Fibroblast of lung (primary cell): ENCODE results near the gene KIAA0930. TPM values are rescaled to one million over a fixed set of nuclear protein-coding genes. Genes with fewer than 3 reads are reported as not detected.

Experiments used
- DNase-seq, 2 donors: peaks; one replicate each; pipeline versions ENCODE4 v3.0.0 to v3.0.0-alpha.2; 2010; ENCODE audit warnings: low read depth in 2 of 2
- H2AFZ ChIP-seq: 2 replicates; pipeline ENCODE4 v1.5.1; 2012; ENCODE audit warnings: low read length, control low read depth, inconsistent platforms
- H3K27ac ChIP-seq: 2 replicates; pipeline ENCODE4 v1.5.1; 2011; ENCODE audit warnings: low read length, control low read depth; ENCODE audit not compliant: insufficient read depth
- H3K27me3 ChIP-seq: 2 replicates; pipeline ENCODE4 v1.5.1; 2011; ENCODE audit warnings: mild to moderate bottlenecking, low read length; ENCODE audit not compliant: control insufficient read depth, insufficient read depth
- H3K36me3 ChIP-seq: 2 replicates; pipeline ENCODE4 v1.5.1; 2011; ENCODE audit warnings: low read length; ENCODE audit not compliant: control insufficient read depth, insufficient read depth
- H3K4me1 ChIP-seq: 2 replicates; pipeline ENCODE4 v1.5.1; 2011; ENCODE audit warnings: low read length; ENCODE audit not compliant: control insufficient read depth, insufficient read depth; ENCODE audit errors: extremely low read depth
- H3K4me2 ChIP-seq: 2 replicates; pipeline ENCODE4 v1.5.1; 2011; ENCODE audit warnings: low read length, control low read depth; ENCODE audit not compliant: insufficient read depth; ENCODE audit errors: extremely low read depth
- H3K4me3 ChIP-seq, 4 experiments: fragments of 200-600 bp in 1 of 4; sonication (generic) in 1 of 4; replicated peaks in 1 of 4; 2 replicates each; pipeline ENCODE4 v1.5.1; 2011 to 2016; ENCODE audit warnings: low read length in 4 of 4, low read depth in 3 of 4, mild to moderate bottlenecking in 3 of 4, control low read depth in 2 of 4, inconsistent platforms in 1 of 4, mixed read lengths in 1 of 4; ENCODE audit not compliant: insufficient read depth in 1 of 4; ENCODE audit errors: control extremely low read depth in 1 of 4
- H3K79me2 ChIP-seq: 2 replicates; pipeline ENCODE4 v1.5.1; 2012; ENCODE audit warnings: mild to moderate bottlenecking, low read length, inconsistent platforms; ENCODE audit not compliant: control insufficient read depth, insufficient read depth
- H3K9ac ChIP-seq: 2 replicates; pipeline ENCODE4 v1.5.1; 2011; ENCODE audit warnings: mild to moderate bottlenecking, low read length, control low read depth; ENCODE audit not compliant: insufficient read depth
- H3K9me3 ChIP-seq: 2 replicates; pipeline ENCODE4 v1.5.1; 2012; ENCODE audit warnings: low read depth, low read length; ENCODE audit not compliant: control insufficient read depth, insufficient read depth
- H4K20me1 ChIP-seq: 2 replicates; pipeline ENCODE4 v1.5.1; 2011; ENCODE audit warnings: low read length; ENCODE audit not compliant: control insufficient read depth, insufficient read depth; ENCODE audit errors: extremely low read depth
- CTCF ChIP-seq, 2 donors: IDR thresholded peaks in 1 of 2; conservative IDR thresholded peaks in 1 of 2; 1 replicate in 1 of 2; 2 replicates in 1 of 2; pipeline ENCODE4 v1.5.1; 2011 to 2012; ENCODE audit warnings: low read length in 2 of 2, control low read depth in 1 of 2, inconsistent platforms in 1 of 2, low read depth in 1 of 2, mild to moderate bottlenecking in 1 of 2
- EZH2 ChIP-seq: IDR thresholded peaks from 2 replicates; pipeline ENCODE4 v1.5.1; 2012; ENCODE audit warnings: low read length, control low read depth, mild to moderate bottlenecking; ENCODE audit errors: missing control alignments
- polyA plus RNA-seq, 2 donors: library from polyadenylated mRNA; depleted of rRNA in 1 of 2; stranded (reverse) in 1 of 2; unstranded in 1 of 2; fragments of >200 nt; gene quantifications; 2 replicates each; pipeline ENCODE4 v1.2.1, GENCODE V29; 2011 to 2012; ENCODE audit warnings: missing spikeins in 1 of 2
- total RNA-seq: library from RNA; depleted of rRNA; stranded (reverse); fragments of >200 nt; gene quantifications from 2 replicates; pipeline ENCODE4 v1.2.1, GENCODE V29; 2014

The KIAA0930 gene
- total and polyA plus RNA-seq, 2 donors (not counting 1 experiment from before 2014, with no cell fraction given) = 28.2 to 30.9 TPM

DNA sequence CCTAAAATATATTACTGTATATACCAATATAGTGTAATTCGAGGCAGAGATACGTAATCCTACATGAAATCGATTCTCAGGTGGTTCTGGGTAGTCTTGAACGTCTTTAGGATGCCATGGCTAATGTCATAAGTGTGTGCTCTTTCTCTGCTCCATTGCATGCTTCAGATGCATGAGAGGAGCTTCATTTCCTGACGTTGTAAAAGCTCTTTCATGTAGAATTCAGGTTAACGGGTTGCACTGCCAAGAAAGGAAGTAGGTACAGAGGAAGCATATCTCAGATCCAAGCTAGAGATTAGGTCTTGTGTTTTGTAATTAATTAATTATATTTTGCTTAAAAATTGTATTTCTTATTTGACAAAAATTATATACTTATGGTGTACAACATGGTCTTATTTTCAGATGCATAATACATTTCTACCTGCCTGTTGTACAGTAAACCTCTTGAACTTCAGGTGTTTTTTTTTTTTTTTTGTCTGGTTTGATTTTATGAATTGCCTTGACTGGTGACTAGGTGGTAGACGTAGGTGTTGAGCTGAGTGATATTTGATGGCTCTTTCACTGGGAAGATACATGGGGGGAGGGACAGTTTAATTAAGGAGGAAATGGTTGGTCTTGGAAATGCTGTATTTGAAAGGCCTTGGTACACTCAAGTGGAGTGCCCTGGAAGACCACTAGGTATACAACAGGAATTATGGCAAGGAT lies 67.7 kb downstream of the KIAA0930 start:
- H3K4me1 ChIP-seq = no peaks in the 10 kb centered on the region

GRCh38 chr22:45171830-45172229 lies 68.9 kb downstream of the KIAA0930 start:
- Histone ChIP-seq H4K20me1 (no peaks in the 10 kb centered on the region), H3K9me3 (no peaks in the 10 kb centered on the region), H3K4me3 (no peak overlapping the region), H3K27ac (no peak overlapping the region), H3K27me3 (no peaks in the 10 kb centered on the region), H3K4me1 (no peaks in the 10 kb centered on the region), H3K9ac (no peak overlapping the region), H2AFZ (no peak overlapping the region), H3K4me2 (no peak overlapping the region), H3K36me3 (peaks cover 18% of the 10 kb centered on the region), H3K79me2 (peaks cover 46% of the 10 kb centered on the region)
- no peak for DNase-seq
- TF ChIP-seq CTCF (conservative IDR thresholded peaks at IDR 0.05 in 1 of 2, IDR thresholded peaks at IDR 0.05 in 1 of 2; ENCODE audit: low read depth in 1 of 2, low read length in 2 of 2) (no peak), EZH2 (no peak)

More for the DNA sequence above, 67.7 kb downstream of the KIAA0930 start:
- no peaks in the 10 kb centered on the region for H4K20me1 ChIP-seq
- H3K27me3 ChIP-seq = no peaks in the 10 kb centered on the region
- peaks cover 19% of the 10 kb centered on the region for H3K36me3 ChIP-seq
- no peak overlapping the region for H3K9ac ChIP-seq
- TF ChIP-seq CTCF (conservative IDR thresholded peaks at IDR 0.05 in 1 of 2, IDR thresholded peaks at IDR 0.05 in 1 of 2; ENCODE audit: low read depth in 1 of 2, low read length in 2 of 2) = no peak
- TF ChIP-seq EZH2 = no peak
- no peak overlapping the region for H3K4me3 ChIP-seq
- peaks cover 44% of the 10 kb centered on the region for H3K79me2 ChIP-seq
- H2AFZ ChIP-seq = no peak overlapping the region
- H3K9me3 ChIP-seq = no peaks in the 10 kb centered on the region
- no peak for DNase-seq
- H3K4me2 ChIP-seq = no peak overlapping the region
- H3K27ac ChIP-seq = no peak overlapping the region

GRCh38 chr22:45169591-45170466 lies 70.9 kb downstream of the KIAA0930 start:
- no peak overlapping the region for H3K4me2 ChIP-seq
- H4K20me1 ChIP-seq = no peaks in the 10 kb centered on the region

More at GRCh38 chr22:45169591-45170466, 70.9 kb downstream of the KIAA0930 start:
- Histone ChIP-seq H3K9ac (no peak overlapping the region), H3K27ac (no peak overlapping the region), H2AFZ (no peak overlapping the region), H3K79me2 (peaks cover 53% of the 10 kb centered on the region), H3K9me3 (no peaks in the 10 kb centered on the region), H3K4me3 (no peak overlapping the region), H3K36me3 (peaks cover 16% of the 10 kb centered on the region), H3K4me1 (no peaks in the 10 kb centered on the region), H3K27me3 (no peaks in the 10 kb centered on the region)
- TF ChIP-seq EZH2 (no peak), CTCF (conservative IDR thresholded peaks at IDR 0.05 in 1 of 2, IDR thresholded peaks at IDR 0.05 in 1 of 2; ENCODE audit: low read depth in 1 of 2, low read length in 2 of 2) (no peak)
- DNase-seq = peak in 1 of 2 donors; percentile 46
